Stimulated activated CD4-positive, alpha-beta T cell treated with anti-CD3 and anti-CD28 coated beads, TNF-alpha, amount 100 ng/mL, for 1 hour (primary cell): ENCODE data around the gene ARHGAP12.

ENCODE experiments used
- DNase-seq, 3 donors: peaks; one replicate each; pipeline ENCODE4 v3.0.0-alpha.2; 2020; ENCODE audit warnings: low read depth in 3 of 3, low spot score in 1 of 3

The ARHGAP12 gene

GRCh38 chr10:31883397-31883796, 45.2 kb downstream of the ARHGAP12 start:
- no peak for DNase-seq

GRCh38 chr10:31878486-31878885, 50.1 kb downstream of the ARHGAP12 start:
- DNase-seq = no peak

GRCh38 chr10:31876652-31877352, 51.8 kb downstream of the ARHGAP12 start:
- no peak for DNase-seq

- no peak for DNase-seq
These were observed 53.0 kb downstream of the ARHGAP12 start for GRCh38 chr10:31875608-31876007.

GRCh38 chr10:31873724-31874123, 54.9 kb downstream of the ARHGAP12 start:
- DNase-seq = no peak

GRCh38 chr10:31871266-31872065, 57.2 kb downstream of the ARHGAP12 start:
- no peak for DNase-seq

GRCh38 chr10:31867646-31868045, 61.0 kb downstream of the ARHGAP12 start:
- DNase-seq = no peak

- DNase-seq = no peak
These were observed 62.4 kb downstream of the ARHGAP12 start for GRCh38 chr10:31866118-31866670.

- no peak for DNase-seq
These were observed 63.7 kb downstream of the ARHGAP12 start for GRCh38 chr10:31864834-31865518.

- DNase-seq = no peak
These were observed 73.6 kb downstream of the ARHGAP12 start for GRCh38 chr10:31855033-31855432.

GRCh38 chr10:31853629-31854028, 75.0 kb downstream of the ARHGAP12 start:
- no peak for DNase-seq

- no peak for DNase-seq
These were observed 77.4 kb downstream of the ARHGAP12 start for GRCh38 chr10:31851216-31851615.

- no peak for DNase-seq
These were observed 81.1 kb downstream of the ARHGAP12 start for GRCh38 chr10:31847515-31847914.

GRCh38 chr10:31838709-31839108, 89.9 kb downstream of the ARHGAP12 start:
- DNase-seq = no peak

GRCh38 chr10:31838065-31838464, 90.6 kb downstream of the ARHGAP12 start:
- no peak for DNase-seq

GRCh38 chr10:31836569-31837406, 91.8 kb downstream of the ARHGAP12 start:
- no peak for DNase-seq

- no peak for DNase-seq
These were observed 94.9 kb downstream of the ARHGAP12 start for GRCh38 chr10:31833753-31834152.

- no peak for DNase-seq
These were observed 96.4 kb downstream of the ARHGAP12 start for GRCh38 chr10:31832261-31832660.

GRCh38 chr10:31830887-31831286, 97.7 kb downstream of the ARHGAP12 start:
- no peak for DNase-seq

GRCh38 chr10:31829776-31830175, 98.9 kb downstream of the ARHGAP12 start:
- DNase-seq = no peak

- no peak for DNase-seq
These were observed 105.3 kb downstream of the ARHGAP12 start for GRCh38 chr10:31823358-31823757.
